HepG2 (cell line): ENCODE results near the gene UBXN2A. TPM values are rescaled to one million over a fixed set of nuclear protein-coding genes. Genes with fewer than 3 reads are reported as not detected.

ENCODE experiments used
- ADNP ChIP-seq: sonication (generic); formaldehyde crosslinking; IDR thresholded peaks from 2 replicates; pipeline ENCODE4 v1.4.0; 2020; ENCODE audit warnings: missing genetic modification reagents
- BCL3 ChIP-seq: sonication (generic); formaldehyde crosslinking; IDR thresholded peaks from 2 replicates; pipeline ENCODE4 v1.5.1; 2020; ENCODE audit warnings: mild to moderate bottlenecking, missing genetic modification reagents, moderate library complexity
- CEBPZ ChIP-seq: IDR thresholded peaks from 2 replicates; pipeline ENCODE4 v1.6.1; 2012; ENCODE audit warnings: low read length, improper control_type of control experiment
- CREB1 ChIP-seq, 2 experiments: fragments of 450-650 bp in 1 of 2; IDR thresholded peaks; 2 replicates each; pipeline ENCODE4 v1.6.1; 2016 to 2017; ENCODE audit warnings: control low read depth in 1 of 2, mild to moderate bottlenecking in 1 of 2, missing compliant biosample characterization in 1 of 2, missing genetic modification characterization in 1 of 2
- ETV5 ChIP-seq: IDR thresholded peaks from 2 replicates; pipeline ENCODE4 v1.6.1; 2018; ENCODE audit warnings: missing biosample characterization, missing genetic modification reagents, inconsistent platforms, borderline replicate concordance
- KLF15 ChIP-seq: sonication (generic); formaldehyde crosslinking; IDR thresholded peaks from 2 replicates; pipeline ENCODE4 v1.8.1; 2023; ENCODE audit warnings: borderline replicate concordance, mild to moderate bottlenecking, inconsistent platforms, missing genetic modification reagents, mixed read lengths
- NCOA1 ChIP-seq: sonication (generic); formaldehyde crosslinking; IDR thresholded peaks from 2 replicates; pipeline ENCODE4 v1.9.0; 2021; ENCODE audit warnings: missing genetic modification reagents
- POLR2G ChIP-seq: fragments of 200-400 bp; formaldehyde crosslinking; IDR thresholded peaks from 2 replicates; pipeline ENCODE4 v1.6.1; 2018; ENCODE audit warnings: mild to moderate bottlenecking, low read depth, low read length, moderate library complexity
- PRPF4 ChIP-seq: fragments of 200-400 bp; formaldehyde crosslinking; IDR thresholded peaks from 2 replicates; pipeline ENCODE4 v1.6.1; 2016; ENCODE audit warnings: low read length, low read depth; ENCODE audit not compliant: poor library complexity, severe bottlenecking
- RAD51 ChIP-seq: fragments of 450-650 bp; IDR thresholded peaks from 2 replicates; pipeline ENCODE4 v1.6.1; 2016; ENCODE audit warnings: borderline replicate concordance
- REST ChIP-seq, 2 experiments: IDR thresholded peaks; 2 replicates each; pipeline ENCODE4 v1.6.1; 2011 to 2012; ENCODE audit warnings: low read length in 2 of 2, borderline replicate concordance in 1 of 2, low read depth in 1 of 2, mild to moderate bottlenecking in 1 of 2, moderate library complexity in 1 of 2
- REXO4 ChIP-seq: sonication (generic); formaldehyde crosslinking; IDR thresholded peaks from 2 replicates; pipeline ENCODE4 v1.8.0; 2022; ENCODE audit warnings: missing genetic modification reagents, mild to moderate bottlenecking, borderline replicate concordance
- SAP130 ChIP-seq: IDR thresholded peaks from 2 replicates; pipeline ENCODE4 v1.6.1; 2016; ENCODE audit warnings: low read depth
- SMAD9 ChIP-seq: sonication (generic); formaldehyde crosslinking; IDR thresholded peaks from 2 replicates; pipeline ENCODE4 v1.5.1; 2020; ENCODE audit warnings: mild to moderate bottlenecking, missing genetic modification reagents
- SP1 ChIP-seq, 2 experiments: fragments of 450-650 bp in 1 of 2; sonication (generic) in 1 of 2; formaldehyde crosslinking in 1 of 2; IDR thresholded peaks; 2 replicates each; pipeline versions ENCODE4 v1.4.0 to v1.6.1; 2016 to 2020; ENCODE audit warnings: missing genetic modification reagents in 1 of 2
- ZFP82 ChIP-seq: sonication (generic); formaldehyde crosslinking; IDR thresholded peaks from 2 replicates; pipeline ENCODE4 v1.5.1; 2020; ENCODE audit warnings: mild to moderate bottlenecking, missing genetic modification reagents, borderline replicate concordance
- ZNF12 ChIP-seq: sonication (generic); formaldehyde crosslinking; IDR thresholded peaks from 2 replicates; pipeline ENCODE4 v1.5.0; 2020; ENCODE audit warnings: missing genetic modification reagents
- ZNF354B ChIP-seq: sonication (generic); formaldehyde crosslinking; IDR thresholded peaks from 2 replicates; pipeline ENCODE4 v1.8.0; 2022; ENCODE audit warnings: mild to moderate bottlenecking, missing genetic modification reagents
- ZNF546 ChIP-seq: sonication (generic); formaldehyde crosslinking; conservative IDR thresholded peaks from 2 replicates; pipeline ENCODE4 v1.8.1; 2023; ENCODE audit warnings: mild to moderate bottlenecking, missing genetic modification reagents
- polyA plus RNA-seq, 8 experiments: library from polyadenylated mRNA; depleted of rRNA in 3 of 8; stranded (reverse) in 7 of 8; unstranded in 1 of 8; fragments of >200 nt; fragmentation: Illumina TruSeq in 4 of 8; extraction: Trizol in 4 of 8; gene quantifications; 2 replicates each; pipeline versions ENCODE4 v1.2.1 to v1.2.3, GENCODE V29; 2011 to 2016; ENCODE audit warnings: low read depth in 4 of 8, missing spikeins in 1 of 8, mixed read lengths in 1 of 8; ENCODE audit not compliant: insufficient read depth in 1 of 8
- total RNA-seq, 5 experiments: library from RNA; depleted of rRNA; stranded (reverse); fragments of >200 nt; fragmentation: Illumina TruSeq; extraction: Trizol; gene quantifications; 2 replicates each; pipeline ENCODE4 v1.2.3, GENCODE V29; 2016; ENCODE audit warnings: low read depth in 1 of 5

The UBXN2A gene
- total and polyA plus RNA-seq, 2 of the 13 experiments (the other 11 are each of a cell fraction or from before 2014, with no cell fraction given), result 8.3 to 20.9 TPM

- TF ChIP-seq CEBPZ, result no peak
- no peak for TF ChIP-seq SMAD9 (CRISPR knock-in tag)
- TF ChIP-seq ZNF546 (CRISPR knock-in tag), result no peak
- TF ChIP-seq NCOA1, result peak; percentile 95; the same call in 1 of the 2 replicates
- peak; percentile 61 for TF ChIP-seq SAP130 (CRISPR knock-in tag)
- peak; percentile 39; the same call in 1 of the 2 replicates for TF ChIP-seq ETV5 (CRISPR knock-in tag)
- TF ChIP-seq ZFP82 (CRISPR knock-in tag), result no peak
- peak; percentile 14; the same call in 1 of the 2 replicates for TF ChIP-seq CREB1 (IDR thresholded peaks at IDR 0.05)
- TF ChIP-seq CREB1 (CRISPR knock-in tag; IDR thresholded peaks at IDR 0.05), result no peak
- TF ChIP-seq PRPF4, result no peak
- TF ChIP-seq ZNF12 (CRISPR knock-in tag), result no peak; the same call in 1 of the 2 replicates
- no peak for TF ChIP-seq REXO4 (CRISPR knock-in tag)
- TF ChIP-seq POLR2G, result no peak
- TF ChIP-seq REST (IDR thresholded peaks at IDR 0.05; ENCODE audit: borderline replicate concordance in 1 of 2, low read depth in 1 of 2, low read length in 2 of 2), result peak in 1 of 2 experiments; percentile 55; a peak in 1 of 4 replicates
- no peak for TF ChIP-seq KLF15
- TF ChIP-seq ADNP (CRISPR knock-in tag), result no peak
- TF ChIP-seq RAD51, result no peak
- TF ChIP-seq BCL3 (CRISPR knock-in tag), result no peak; the same call in 1 of the 2 replicates
- TF ChIP-seq SP1 (IDR thresholded peaks at IDR 0.05), result no peak
- TF ChIP-seq SP1 (CRISPR knock-in tag; IDR thresholded peaks at IDR 0.05), result no peak
- no peak for TF ChIP-seq ZNF354B
These were observed 82.2 kb downstream of the UBXN2A start (continued) for GRCh38 chr2:24022324-24022974.
